KMS-11 (cell line): ENCODE measurements around the gene PRKD1.

ENCODE experiments used
- H2AFZ ChIP-seq: fragments of 200-600 bp; sonication (generic); 2 replicates; pipeline ENCODE4 v1.6.1; 2016; ENCODE audit warnings: antibody characterized with exemption, mixed run types, low read depth
- H3K27ac ChIP-seq: fragments of 200-600 bp; sonication (generic); 2 replicates; pipeline ENCODE4 v1.6.1; 2016; ENCODE audit warnings: mild to moderate bottlenecking, mixed run types
- H3K27me3 ChIP-seq: fragments of 200-600 bp; sonication (generic); 2 replicates; pipeline ENCODE4 v1.6.1; 2017; ENCODE audit warnings: mild to moderate bottlenecking, low read depth, mixed run types, moderate library complexity; ENCODE audit not compliant: insufficient read depth
- H3K36me3 ChIP-seq: fragments of 200-600 bp; sonication (generic); 2 replicates; pipeline ENCODE4 v1.6.1; 2017; ENCODE audit warnings: mild to moderate bottlenecking, mixed run types; ENCODE audit not compliant: insufficient read depth
- H3K4me1 ChIP-seq: fragments of 200-600 bp; sonication (generic); 2 replicates; pipeline ENCODE4 v1.6.1; 2016; ENCODE audit warnings: mild to moderate bottlenecking, low read depth, mixed run types; ENCODE audit not compliant: poor library complexity, severe bottlenecking
- H3K4me2 ChIP-seq: fragments of 200-600 bp; sonication (generic); 2 replicates; pipeline ENCODE4 v1.7.0; 2016; ENCODE audit warnings: mild to moderate bottlenecking, mixed run types
- H3K4me3 ChIP-seq: fragments of 200-600 bp; sonication (generic); IDR thresholded peaks from 2 replicates; pipeline ENCODE4 v1.6.1; 2017; ENCODE audit warnings: low read depth, low read length, mixed read lengths; ENCODE audit not compliant: insufficient read depth
- H3K79me2 ChIP-seq: fragments of 200-600 bp; sonication (generic); 2 replicates; pipeline ENCODE4 v1.6.1; 2016; ENCODE audit warnings: low read depth, mixed run types; ENCODE audit not compliant: insufficient read depth
- H3K9ac ChIP-seq: fragments of 200-600 bp; sonication (generic); 2 replicates; pipeline ENCODE4 v1.6.1; 2016; ENCODE audit warnings: mild to moderate bottlenecking, mixed run types
- H4K20me1 ChIP-seq: fragments of 200-600 bp; sonication (generic); 2 replicates; pipeline ENCODE4 v1.6.1; 2016; ENCODE audit warnings: mild to moderate bottlenecking, mixed run types; ENCODE audit not compliant: insufficient read depth
- CTCF ChIP-seq: fragments of 200-600 bp; sonication (generic); conservative IDR thresholded peaks from 2 replicates; pipeline ENCODE4 v1.6.1; 2017; ENCODE audit warnings: low read depth, mild to moderate bottlenecking, antibody characterized with exemption, low read length, moderate library complexity, mixed read lengths

Gene PRKD1

GRCh38 chr14:29913566-29913965 lies 14.1 kb downstream of the PRKD1 start:
- no peak overlapping the region for H3K4me3 ChIP-seq
- H3K4me1 ChIP-seq = no peaks in the 10 kb centered on the region
- no peak overlapping the region for H2AFZ ChIP-seq
- no peaks in the 10 kb centered on the region for H3K27me3 ChIP-seq
- no peak overlapping the region for H3K27ac ChIP-seq
- H4K20me1 ChIP-seq = no peaks in the 10 kb centered on the region
- H3K9ac ChIP-seq = no peak overlapping the region
- H3K79me2 ChIP-seq = no peaks in the 10 kb centered on the region
- no peak for TF ChIP-seq CTCF
- no peaks in the 10 kb centered on the region for H3K36me3 ChIP-seq
- no peak overlapping the region for H3K4me2 ChIP-seq

GRCh38 chr14:29911810-29912209 lies 15.8 kb downstream of the PRKD1 start:
- H3K36me3 ChIP-seq = no peaks in the 10 kb centered on the region
- H2AFZ ChIP-seq = no peak overlapping the region
- H3K27me3 ChIP-seq = no peaks in the 10 kb centered on the region
- H3K27ac ChIP-seq = no peak overlapping the region
- no peak for TF ChIP-seq CTCF
- H3K79me2 ChIP-seq = no peaks in the 10 kb centered on the region
- no peaks in the 10 kb centered on the region for H3K4me1 ChIP-seq
- H3K9ac ChIP-seq = no peak overlapping the region
- no peak overlapping the region for H3K4me2 ChIP-seq
- H3K4me3 ChIP-seq = no peak overlapping the region
- no peaks in the 10 kb centered on the region for H4K20me1 ChIP-seq

- H3K36me3 ChIP-seq = no peaks in the 10 kb centered on the region
- H2AFZ ChIP-seq = no peak overlapping the region
- H3K9ac ChIP-seq = no peak overlapping the region
- H3K27me3 ChIP-seq = no peaks in the 10 kb centered on the region
- no peak overlapping the region for H3K4me3 ChIP-seq
- no peak for TF ChIP-seq CTCF
- no peaks in the 10 kb centered on the region for H3K4me1 ChIP-seq
- no peaks in the 10 kb centered on the region for H3K79me2 ChIP-seq
- H4K20me1 ChIP-seq = no peaks in the 10 kb centered on the region
- H3K4me2 ChIP-seq = no peak overlapping the region
- no peak overlapping the region for H3K27ac ChIP-seq
Measured at GRCh38 chr14:29908652-29909577, 18.7 kb downstream of the PRKD1 start.

GRCh38 chr14:29906256-29906870 lies 21.3 kb downstream of the PRKD1 start:
- TF ChIP-seq CTCF = no peak

More at GRCh38 chr14:29906256-29906870, 21.3 kb downstream of the PRKD1 start:
- Histone ChIP-seq H3K27me3 (no peaks in the 10 kb centered on the region), H3K27ac (no peak overlapping the region), H3K36me3 (no peaks in the 10 kb centered on the region), H2AFZ (no peak overlapping the region), H4K20me1 (no peaks in the 10 kb centered on the region), H3K4me3 (no peak overlapping the region), H3K79me2 (no peaks in the 10 kb centered on the region), H3K4me2 (no peak overlapping the region), H3K4me1 (no peaks in the 10 kb centered on the region), H3K9ac (no peak overlapping the region)
